Stimulated activated CD8-positive, alpha-beta memory T cell treated with anti-CD3 and anti-CD28 coated beads, Interleukin-15, amount 100 ng/mL, for 4 hours (primary cell): ENCODE measurements around the gene SMIM7.

Source experiments
- DNase-seq, 2 donors: peaks; one replicate each; pipeline ENCODE4 v3.0.0-alpha.2; 2020; ENCODE audit warnings: low read depth in 2 of 2

Gene SMIM7

GRCh38 chr19:16621165-16621800 is 38.7 kb downstream of the SMIM7 start:
- no peak for DNase-seq

DNA sequence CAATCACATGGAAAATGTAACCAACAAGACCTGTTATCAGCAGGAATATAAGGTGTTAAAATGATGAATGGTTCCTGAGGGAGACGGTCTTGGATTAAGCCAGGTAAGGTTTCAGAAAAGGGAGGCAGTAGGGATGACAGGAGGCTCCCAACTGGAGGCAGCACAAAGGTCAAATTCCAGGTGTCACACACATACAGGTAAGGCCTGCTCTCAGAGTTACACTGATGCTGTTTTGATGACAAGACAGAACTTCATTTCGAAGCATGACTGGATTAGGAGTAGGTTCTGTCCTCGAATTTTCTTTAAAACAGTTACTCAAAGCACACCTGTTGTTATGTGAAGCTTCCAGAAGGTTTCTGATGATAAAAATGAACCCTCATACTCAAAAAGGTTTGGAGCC is 39.4 kb downstream of the SMIM7 start:
- DNase-seq: no peak

- no peak for DNase-seq
Observed at GRCh38 chr19:16620018-16620417, 39.9 kb downstream of the SMIM7 start.

- no peak for DNase-seq
Observed at GRCh38 chr19:16619457-16619856, 40.5 kb downstream of the SMIM7 start.

DNA sequence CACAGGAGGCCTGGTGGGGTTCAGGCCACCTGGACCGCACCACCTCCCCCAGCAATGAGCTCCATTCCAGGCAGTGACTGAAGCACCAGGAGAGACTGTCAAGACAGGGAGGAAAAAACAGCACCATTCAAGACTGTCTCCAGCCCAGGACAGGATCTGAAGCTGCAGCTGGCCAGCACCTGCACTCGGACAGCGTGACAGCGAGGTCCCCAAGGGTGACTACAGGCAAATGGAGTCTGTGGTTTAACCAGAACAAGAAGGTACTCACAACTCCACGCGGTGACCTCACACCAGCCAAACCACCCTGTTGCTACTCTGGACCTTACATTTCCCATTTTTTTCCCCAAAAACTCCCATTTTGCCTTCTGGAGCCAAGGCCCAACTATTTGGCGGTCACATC is 41.7 kb downstream of the SMIM7 start:
- no peak for DNase-seq

DNA sequence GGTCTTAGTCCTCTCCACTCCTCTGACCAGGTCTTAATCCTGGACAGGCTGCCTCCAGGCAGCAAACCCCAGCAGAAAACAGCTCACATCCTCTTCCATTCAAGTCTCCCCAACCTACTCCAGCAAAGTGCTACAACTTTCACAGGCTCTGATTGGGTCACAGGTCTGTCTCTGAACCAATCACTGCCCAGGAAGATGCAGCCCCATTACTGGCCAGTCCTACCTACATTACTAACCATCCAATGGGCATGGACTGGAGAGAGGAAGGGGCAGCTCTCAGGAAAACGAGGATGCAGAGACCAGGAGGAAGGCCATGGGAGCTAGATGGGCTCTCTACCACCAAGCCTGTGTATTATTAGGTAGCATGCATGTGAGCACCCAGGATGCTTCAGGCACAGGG is 44.1 kb downstream of the SMIM7 start:
- no peak for DNase-seq

- no peak for DNase-seq
Observed at GRCh38 chr19:16614941-16615340, 45.0 kb downstream of the SMIM7 start.

GRCh38 chr19:16613841-16614240 is 46.1 kb downstream of the SMIM7 start:
- DNase-seq: no peak

GRCh38 chr19:16612636-16613035 is 47.3 kb downstream of the SMIM7 start:
- DNase-seq: no peak

DNA sequence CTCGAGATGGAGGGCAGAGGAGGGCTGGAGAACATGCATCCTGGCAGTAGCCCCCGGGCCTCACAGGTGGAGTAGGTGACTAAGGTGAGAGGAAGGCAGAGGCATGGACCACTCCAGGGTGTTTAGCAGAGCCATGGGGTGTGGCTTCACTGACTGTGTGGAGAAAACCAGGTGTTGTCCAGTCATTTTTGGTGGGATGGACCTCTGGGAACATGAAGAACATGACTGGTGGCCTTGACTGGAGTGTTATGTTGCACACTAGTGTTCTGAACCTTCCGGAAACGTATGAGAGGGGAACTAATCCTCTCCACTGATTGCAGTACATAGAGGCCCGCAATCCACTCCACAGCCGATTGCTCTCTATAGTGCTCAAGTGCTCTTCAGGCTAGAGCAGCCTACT is 48.8 kb downstream of the SMIM7 start:
- no peak for DNase-seq

DNA sequence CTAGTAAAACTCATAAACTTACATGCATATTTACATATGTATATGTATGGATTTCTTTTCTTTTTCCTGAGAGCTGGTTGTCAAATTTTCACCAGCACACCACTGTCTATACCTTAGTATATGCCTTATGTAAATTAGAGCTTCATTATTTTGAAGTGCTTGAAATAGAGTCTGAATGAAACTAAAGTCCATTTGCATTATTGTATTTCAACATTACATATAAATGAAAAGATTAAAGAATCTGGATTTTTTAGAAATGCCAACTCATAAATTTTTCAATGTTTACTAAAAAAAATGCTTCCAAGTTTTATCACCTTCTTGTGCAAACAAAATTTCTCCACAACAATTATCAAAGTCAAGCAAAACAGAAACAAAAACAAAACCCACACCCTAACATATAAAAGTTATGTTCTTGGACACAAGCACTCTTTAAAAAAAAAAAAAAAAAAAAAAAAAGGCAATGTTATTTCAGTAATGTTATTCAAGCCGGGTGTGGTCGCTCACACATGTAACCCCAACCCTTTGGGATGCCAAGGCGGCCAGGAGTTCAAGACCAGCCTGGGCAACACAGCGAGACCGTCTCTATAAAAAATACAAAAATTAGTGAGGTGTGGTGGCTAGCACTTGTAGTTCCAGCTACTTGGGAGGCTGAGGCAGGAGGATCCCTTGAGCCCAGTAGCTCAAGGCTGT is 50.3 kb downstream of the SMIM7 start:
- no peak for DNase-seq

GRCh38 chr19:16608290-16608739 is 51.6 kb downstream of the SMIM7 start:
- DNase-seq: no peak

GRCh38 chr19:16607819-16608218 is 52.1 kb downstream of the SMIM7 start:
- DNase-seq: no peak

DNA sequence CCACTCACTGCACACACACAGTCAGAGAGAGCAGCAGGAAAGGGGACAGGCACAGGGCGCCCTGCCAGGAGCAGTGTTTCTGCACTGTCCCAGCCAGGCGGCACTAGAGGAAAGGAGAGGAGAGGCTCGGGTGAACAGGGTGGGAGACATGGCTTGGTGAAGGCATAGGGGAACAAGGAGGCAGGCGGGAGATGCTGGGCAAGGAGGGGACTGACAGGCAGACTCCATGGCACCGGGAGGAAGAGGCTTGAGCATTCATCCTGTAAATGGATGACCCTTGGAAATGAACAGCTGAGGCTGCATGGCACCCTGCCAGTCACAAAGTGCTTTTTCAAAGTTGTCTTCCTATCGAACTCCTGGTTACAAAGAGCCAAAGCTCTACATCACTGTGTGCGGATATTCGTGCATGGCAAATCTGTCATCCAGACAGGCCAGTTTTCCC is 54.4 kb downstream of the SMIM7 start:
- DNase-seq: no peak

DNA sequence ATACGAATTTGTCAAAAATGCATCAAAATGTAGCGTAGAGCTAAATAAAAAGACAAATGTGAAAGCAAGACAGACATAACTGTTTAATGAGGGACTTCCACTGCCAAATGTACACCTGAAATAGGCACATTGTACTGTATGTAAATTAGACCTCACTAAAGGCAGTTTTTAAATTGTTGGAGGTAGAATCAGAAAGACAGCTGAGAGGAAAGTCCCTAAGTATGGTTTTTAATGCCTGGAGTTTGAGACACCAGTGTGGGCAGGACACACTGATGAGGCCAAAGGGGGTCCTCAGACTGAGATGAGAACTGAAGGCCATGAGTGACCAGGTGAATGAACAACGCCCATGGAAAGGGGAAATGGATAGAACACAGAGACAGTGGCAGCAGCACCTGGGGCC is 54.8 kb downstream of the SMIM7 start:
- no peak for DNase-seq

- DNase-seq: no peak
Observed at GRCh38 chr19:16604615-16605014, 55.3 kb downstream of the SMIM7 start.

DNA sequence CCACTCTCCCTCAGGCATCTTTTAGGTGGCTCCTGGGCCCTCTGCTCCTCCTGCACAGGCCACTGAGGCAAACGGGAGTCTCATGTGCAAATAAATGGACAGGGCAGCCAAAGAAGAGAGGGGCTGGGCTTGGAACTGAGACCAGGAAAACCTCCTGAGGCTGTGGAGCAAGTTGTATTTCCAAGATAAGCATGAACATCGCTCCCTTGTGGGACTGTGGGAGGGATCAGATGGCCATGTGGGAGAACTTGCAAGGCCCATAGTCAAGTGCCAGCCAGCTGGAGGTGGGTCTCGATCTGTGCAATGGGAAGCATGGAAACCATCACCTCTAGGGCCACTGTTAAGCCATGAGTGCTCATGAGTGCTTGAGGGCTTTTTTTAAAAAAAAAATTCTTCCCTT is 56.9 kb downstream of the SMIM7 start:
- DNase-seq: no peak

- no peak for DNase-seq
Observed at GRCh38 chr19:16601378-16602052, 58.4 kb downstream of the SMIM7 start.

DNA sequence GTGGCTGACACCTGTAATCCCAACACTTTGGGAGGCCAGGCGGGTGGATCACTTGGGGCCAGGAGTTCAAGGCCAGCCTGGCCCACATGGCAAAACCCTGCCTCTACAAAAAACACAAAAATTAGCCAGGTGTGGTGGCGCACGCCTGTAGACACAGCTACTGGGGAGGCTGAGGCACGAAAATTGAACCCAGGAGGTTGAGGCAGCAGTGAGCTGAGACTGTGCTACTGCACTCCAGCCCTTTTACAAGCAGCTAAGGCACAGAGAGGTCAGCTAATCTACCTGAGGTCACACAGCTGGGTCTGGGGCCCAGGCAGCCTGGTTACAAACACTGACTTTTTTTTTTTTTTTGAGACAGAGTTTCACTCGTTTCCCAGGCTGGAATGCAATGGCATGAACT is 59.1 kb downstream of the SMIM7 start:
- DNase-seq: no peak

DNA sequence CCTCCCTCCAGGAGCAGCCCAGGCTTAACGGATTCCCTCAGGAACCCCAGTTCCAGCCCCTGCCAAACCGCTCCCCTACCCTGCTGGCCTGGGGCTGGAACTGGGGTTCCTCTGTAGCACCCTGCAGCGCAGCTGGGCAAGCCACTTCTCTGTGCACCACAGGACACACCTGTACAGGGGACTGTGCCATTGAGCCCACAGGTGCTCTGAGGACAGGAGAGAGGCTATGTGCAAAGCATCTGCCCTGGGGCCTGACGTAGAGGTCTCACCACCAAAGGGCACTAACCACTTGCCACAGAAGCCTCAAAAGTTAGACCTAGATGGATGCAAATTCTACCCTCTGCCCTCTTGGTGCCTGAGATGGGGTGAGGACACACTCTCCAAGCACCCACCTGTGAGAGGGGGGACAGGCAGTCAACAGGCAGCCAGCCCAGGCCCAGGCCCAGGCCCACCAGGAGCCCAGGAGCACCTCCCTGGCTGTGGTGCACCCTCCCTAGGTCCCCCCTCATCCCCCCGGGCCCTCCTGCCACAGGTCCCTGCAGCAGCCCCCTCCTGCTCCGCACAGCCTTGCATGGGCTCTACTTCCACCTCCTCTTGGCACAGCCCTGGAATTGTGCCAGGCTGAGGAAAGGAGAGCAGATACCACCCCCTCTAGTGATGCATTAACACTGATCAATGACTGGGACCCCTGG is 60.1 kb downstream of the SMIM7 start:
- DNase-seq: no peak

GRCh38 chr19:16598848-16599247 is 61.1 kb downstream of the SMIM7 start:
- no peak for DNase-seq

GRCh38 chr19:16596399-16596798 is 63.5 kb downstream of the SMIM7 start:
- no peak for DNase-seq
